ENCODE data around the gene INPP5A.

Gene INPP5A

DNA sequence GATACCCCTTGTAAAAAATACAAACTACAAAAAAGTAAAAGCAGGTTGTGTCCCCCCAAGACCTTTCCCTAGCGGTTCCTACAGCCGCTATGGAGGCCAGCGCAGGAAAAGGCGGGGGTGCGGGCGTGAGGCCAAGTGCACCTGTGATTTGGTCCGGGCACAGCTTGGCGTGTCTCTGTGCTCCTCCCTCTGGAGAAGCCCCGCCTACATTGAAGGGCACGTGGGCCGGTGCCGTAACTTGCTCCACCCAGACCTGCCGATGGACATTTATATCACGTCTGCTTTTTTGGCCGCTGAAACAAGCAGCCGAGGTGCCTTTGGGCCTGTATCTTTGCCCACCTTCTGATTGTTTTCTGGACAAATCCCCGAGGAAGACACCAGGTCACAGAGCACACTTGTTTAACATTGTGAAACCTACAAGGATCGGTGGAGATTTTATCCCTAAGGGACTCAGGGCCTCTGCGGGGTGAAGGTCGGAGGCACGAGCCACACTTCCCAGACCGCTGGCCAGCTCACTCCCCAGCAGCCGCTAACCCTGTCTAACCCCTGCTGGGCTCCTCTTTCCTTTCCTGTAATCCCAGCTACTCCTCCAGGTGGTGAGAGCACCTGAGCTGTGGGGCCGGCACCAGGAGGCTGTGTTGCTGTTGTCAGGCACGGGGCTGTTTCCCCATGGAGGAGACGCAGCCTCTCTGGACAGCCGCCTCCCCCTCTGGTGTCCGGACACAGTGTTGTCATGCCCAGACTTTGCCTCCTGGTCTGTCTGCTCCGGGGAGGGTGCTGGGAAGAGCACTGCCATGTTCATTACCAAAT is 18.8 kb upstream of the INPP5A start:
- TF ChIP-seq, protein P1, sequence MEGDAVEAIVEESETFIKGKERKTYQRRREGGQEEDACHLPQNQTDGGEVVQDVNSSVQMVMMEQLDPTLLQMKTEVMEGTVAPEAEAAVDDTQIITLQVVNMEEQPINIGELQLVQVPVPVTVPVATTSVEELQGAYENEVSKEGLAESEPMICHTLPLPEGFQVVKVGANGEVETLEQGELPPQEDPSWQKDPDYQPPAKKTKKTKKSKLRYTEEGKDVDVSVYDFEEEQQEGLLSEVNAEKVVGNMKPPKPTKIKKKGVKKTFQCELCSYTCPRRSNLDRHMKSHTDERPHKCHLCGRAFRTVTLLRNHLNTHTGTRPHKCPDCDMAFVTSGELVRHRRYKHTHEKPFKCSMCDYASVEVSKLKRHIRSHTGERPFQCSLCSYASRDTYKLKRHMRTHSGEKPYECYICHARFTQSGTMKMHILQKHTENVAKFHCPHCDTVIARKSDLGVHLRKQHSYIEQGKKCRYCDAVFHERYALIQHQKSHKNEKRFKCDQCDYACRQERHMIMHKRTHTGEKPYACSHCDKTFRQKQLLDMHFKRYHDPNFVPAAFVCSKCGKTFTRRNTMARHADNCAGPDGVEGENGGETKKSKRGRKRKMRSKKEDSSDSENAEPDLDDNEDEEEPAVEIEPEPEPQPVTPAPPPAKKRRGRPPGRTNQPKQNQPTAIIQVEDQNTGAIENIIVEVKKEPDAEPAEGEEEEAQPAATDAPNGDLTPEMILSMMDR (conservative IDR thresholded peaks at IDR 0.05), result no peak
- no peak overlapping the region for H3K27ac ChIP-seq

DNA sequence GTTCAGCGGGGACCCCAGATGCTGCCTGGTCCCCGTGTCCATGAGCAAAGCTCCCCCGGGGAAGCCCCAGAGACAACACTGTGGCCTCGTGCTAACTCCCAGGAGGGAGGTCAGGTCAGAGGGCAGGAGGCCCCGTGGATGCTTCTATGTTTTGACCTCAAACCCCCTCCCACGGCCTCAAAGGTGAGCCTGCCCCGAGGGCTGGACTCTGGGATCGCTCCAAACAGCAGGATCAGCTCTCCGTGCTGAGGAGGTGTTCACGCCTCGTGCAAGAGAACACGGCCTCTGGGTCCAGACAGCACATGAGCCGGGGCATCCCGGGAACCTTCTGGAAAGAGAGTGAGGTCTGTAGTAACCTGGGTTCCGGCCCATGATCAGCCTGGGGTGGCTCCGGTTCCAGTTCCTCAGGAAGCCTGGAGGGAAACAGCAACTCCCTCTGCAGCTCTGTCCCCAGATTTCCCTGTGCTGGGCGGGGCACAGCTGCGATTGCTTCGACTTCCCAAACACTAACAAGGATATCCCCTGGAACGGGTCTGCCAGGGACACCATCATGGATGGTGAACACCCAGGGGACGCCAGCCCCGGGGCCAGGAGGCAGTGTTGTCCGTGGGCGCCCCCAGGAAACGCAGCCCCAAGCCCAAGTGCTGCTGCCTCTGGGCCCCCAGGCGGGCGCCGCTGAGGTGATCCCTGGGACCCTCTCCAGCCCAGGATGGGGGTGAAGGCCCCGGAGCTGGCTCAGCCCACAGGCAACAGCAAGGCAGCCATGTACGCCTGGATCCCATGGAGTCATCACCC is 18.0 kb upstream of the INPP5A start:
- TF ChIP-seq, protein P1 (conservative IDR thresholded peaks at IDR 0.05), result no peak
- H3K27ac ChIP-seq, result no peak overlapping the region

GRCh38 chr10:132520177-132520811 is 17.3 kb upstream of the INPP5A start:
- no peak overlapping the region for H3K27ac ChIP-seq
- TF ChIP-seq, protein P1 (conservative IDR thresholded peaks at IDR 0.05), result no peak

DNA sequence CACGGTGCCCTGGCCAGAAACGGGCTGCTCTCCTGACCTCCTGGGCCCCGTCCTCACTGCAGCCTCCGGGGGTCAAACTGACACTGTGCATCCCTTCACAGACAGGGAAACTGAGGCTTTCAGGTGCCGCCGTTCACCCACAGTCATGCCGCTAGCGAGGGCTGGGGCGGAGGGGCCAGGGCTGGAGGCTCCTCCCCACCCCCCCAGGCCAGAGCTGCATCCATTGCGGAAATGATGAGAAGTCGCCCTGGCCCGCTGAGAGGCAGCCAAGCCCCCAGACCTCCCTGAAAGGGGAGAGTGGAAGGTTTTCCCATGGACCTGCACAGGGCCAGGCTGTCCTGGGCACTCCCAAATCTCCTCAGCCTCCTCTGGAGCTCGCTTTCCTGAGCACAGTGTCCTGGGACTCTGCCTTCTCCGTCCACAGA is 16.5 kb upstream of the INPP5A start:
- no peak overlapping the region for H3K27ac ChIP-seq
- TF ChIP-seq, protein P1 (conservative IDR thresholded peaks at IDR 0.05), result no peak

GRCh38 chr10:132521466-132522102 is 16.0 kb upstream of the INPP5A start:
- no peak overlapping the region for H3K27ac ChIP-seq
- TF ChIP-seq, protein P1 (conservative IDR thresholded peaks at IDR 0.05), result no peak

DNA sequence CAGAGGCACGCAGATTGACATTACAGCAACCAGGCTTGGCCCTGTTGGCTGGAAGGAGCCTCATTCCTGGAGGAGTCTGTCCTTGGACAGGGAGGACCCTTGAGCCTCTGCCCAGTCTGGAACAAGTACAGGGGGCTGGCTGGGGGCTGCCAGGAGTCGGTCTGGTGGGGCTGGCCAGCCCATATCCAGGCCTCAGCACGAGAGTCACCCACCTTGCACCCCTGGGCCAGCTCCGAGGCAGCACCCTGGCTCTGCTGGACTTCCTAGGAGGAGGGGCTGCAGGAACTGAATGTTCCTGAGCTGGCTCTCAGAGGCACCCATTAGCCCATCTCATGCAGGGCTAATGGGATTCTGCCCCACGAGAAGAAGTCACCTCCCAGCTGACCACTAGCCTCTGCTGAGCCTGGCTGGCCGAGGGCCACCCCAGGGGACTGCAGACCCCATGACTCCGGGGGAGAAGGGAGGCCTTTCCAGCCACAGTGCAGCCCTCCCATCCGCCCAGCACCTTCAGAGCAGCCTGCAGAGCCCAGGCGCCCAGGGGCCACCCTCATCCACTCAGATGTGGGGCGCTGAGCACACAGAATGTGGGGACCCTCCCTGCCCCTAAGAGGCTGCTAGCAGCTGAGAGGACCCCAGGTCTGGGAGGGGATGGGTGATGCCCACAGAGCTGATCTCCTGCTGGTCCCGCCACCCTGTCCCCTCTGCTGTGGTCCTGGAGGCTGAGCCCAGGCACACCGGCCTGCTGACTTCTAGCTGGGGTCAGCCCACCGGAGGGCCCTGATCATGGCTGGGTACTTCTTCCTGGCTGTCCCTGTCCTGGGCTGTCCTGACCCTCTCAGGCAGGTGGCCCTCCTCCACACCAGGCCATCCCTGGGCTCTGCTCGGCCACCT is 14.8 kb upstream of the INPP5A start:
- no peak overlapping the region for H3K27ac ChIP-seq
- TF ChIP-seq, protein P1 (conservative IDR thresholded peaks at IDR 0.05), result no peak

All from VCaP (cell line).